GM12892 (cell line): Measurements from ENCODE around the gene TMEM182.

Source experiments
- POLR2A ChIP-seq: IDR thresholded peaks from 2 replicates; pipeline ENCODE4 v1.6.1; 2011; ENCODE audit warnings: low read depth, low read length, control low read depth
- POLR2AphosphoS5 ChIP-seq: IDR thresholded peaks from 2 replicates; pipeline ENCODE4 v1.6.1; 2011; ENCODE audit warnings: low read depth, low read length, control low read depth
- TAF1 ChIP-seq: IDR thresholded peaks from 2 replicates; pipeline ENCODE4 v1.6.1; 2011; ENCODE audit warnings: low read depth, mild to moderate bottlenecking, control low read depth, low read length, borderline replicate concordance

DNA sequence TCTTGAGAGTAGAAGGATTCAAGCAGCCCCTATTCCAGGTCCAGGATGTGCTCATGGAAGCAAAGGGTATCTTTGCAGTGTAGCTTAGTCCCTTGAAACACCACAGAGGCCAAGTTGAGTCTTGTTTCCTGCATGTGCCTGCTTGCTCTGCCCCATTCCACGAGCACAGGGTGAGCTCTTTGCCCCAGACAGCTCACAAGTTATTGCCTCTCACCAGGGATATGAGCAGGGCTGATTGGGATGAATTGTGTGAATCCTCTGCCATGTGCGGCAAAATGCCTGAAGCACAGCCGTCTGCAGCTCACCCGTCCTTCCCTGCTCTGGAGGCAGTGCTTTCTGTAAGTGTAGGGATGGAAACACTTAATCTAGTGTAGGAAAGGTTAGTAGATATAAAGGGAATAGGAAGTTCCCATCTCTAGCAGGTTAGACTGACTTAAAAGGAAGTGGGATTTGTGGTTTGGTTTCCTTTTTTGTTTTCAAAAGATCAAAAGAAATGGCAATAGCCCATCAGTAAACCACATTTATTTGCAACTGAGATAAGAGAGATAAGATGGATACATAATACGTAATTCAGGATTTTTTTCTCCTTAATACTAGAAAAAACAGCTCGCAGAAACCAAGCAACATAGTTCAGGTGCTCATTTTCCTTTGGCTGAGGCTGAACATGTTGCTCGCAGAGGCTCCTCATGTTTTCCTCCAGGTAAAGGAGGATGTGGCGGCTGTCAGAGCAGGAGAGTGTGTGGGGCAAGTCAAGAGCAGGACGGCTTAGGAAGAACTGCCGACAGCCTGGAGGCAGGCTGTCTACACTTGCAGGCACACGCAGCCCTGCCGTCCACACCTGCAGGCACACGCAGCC lies 41.4 kb downstream of the TMEM182 start:
- TF ChIP-seq POLR2A (no peak), POLR2AphosphoS5 (no peak), TAF1 (no peak)
